Adrenal gland (tissue), 12 donors: ENCODE results near the gene ADGRB3. TPM values are rescaled to one million over a fixed set of nuclear protein-coding genes. Genes with fewer than 3 reads are reported as not detected.

Experiments
- DNase-seq, 7 donors: peaks; one replicate each; pipeline ENCODE4 v3.0.0-alpha.2; 2019 to 2020
- H3K27ac ChIP-seq, 5 donors: fragments of 200-600 bp; sonication (generic) in 4 of 5; 1 replicate in 3 of 5; 2 replicates in 2 of 5; pipeline versions ENCODE4 v1.5.1 to v1.8.0; 2016 to 2020; ENCODE audit warnings: mild to moderate bottlenecking in 1 of 5
- H3K27me3 ChIP-seq: fragments of 200-600 bp; 2 replicates; pipeline ENCODE4 v1.8.0; 2021
- H3K36me3 ChIP-seq, 2 donors: fragments of 200-600 bp; replicated peaks in 1 of 2; 1 replicate in 1 of 2; 2 replicates in 1 of 2; pipeline versions ENCODE4 v1.5.1 to v1.8.0; 2018 to 2022
- H3K4me1 ChIP-seq, 2 donors: fragments of 200-600 bp; replicated peaks in 1 of 2; 1 replicate in 1 of 2; 2 replicates in 1 of 2; pipeline versions ENCODE4 v1.5.1 to v1.8.0; 2018 to 2021
- H3K4me3 ChIP-seq, 4 donors: fragments of 200-600 bp; sonication (generic) in 3 of 4; one replicate each; pipeline ENCODE4 v1.5.1; 2016 to 2018
- H3K9me3 ChIP-seq, 3 donors: fragments of 200-600 bp; sonication (generic) in 1 of 3; replicated peaks in 1 of 3; 1 replicate in 2 of 3; 2 replicates in 1 of 3; pipeline versions ENCODE4 v1.5.1 to v1.8.0; 2016 to 2021
- POLR2A ChIP-seq, 2 donors: fragments of 450-650 bp; IDR thresholded peaks; one replicate each; pipeline ENCODE4 v1.6.1; 2017; ENCODE audit warnings: antibody characterized with exemption in 2 of 2, mild to moderate bottlenecking in 2 of 2, moderate library complexity in 1 of 2
- WGBS, 4 donors: extraction: QIAGEN DNeasy Blood & Tissue Kit in 2 of 4; methylation state at CpG; one replicate each; pipeline versions ENCODE4 v1.1.5 to v1.1.7; 2013 to 2017; 5-methylcytosine and 5-hydroxymethylcytosine counted together
- intact Hi-C, 2 donors: fragments of 100-400 bp; cut with DNase I; formaldehyde crosslinking; loops; one replicate each; pipeline versions ENCODE4 v1.14.1 to v1.15.0; 2022 to 2023
- polyA plus RNA-seq, 3 donors: library from polyadenylated mRNA; stranded (reverse); fragments of 200-250 nt in 2 of 3; fragments of 350-450 nt in 1 of 3; fragmentation: Illumina TruSeq in 1 of 3; extraction: RNeasy Lipid Tissue Mini Kit (QIAGEN cat#74804) in 1 of 3; gene quantifications; one replicate each; pipeline ENCODE4 v1.2.3, GENCODE V29; 2013 to 2014
- total RNA-seq, 9 donors: library from RNA; depleted of rRNA in 4 of 9; stranded (reverse); fragments of >200 nt in 4 of 9; fragments of 120-200 nt in 1 of 9; fragmentation: NEBNext Ultra II Directional in 1 of 9; extraction: Animal tissue kit (Norgen Biotek cat#: 25700) in 1 of 9; gene quantifications; one replicate each; pipeline versions ENCODE4 v1.1.0 to v1.2.4, GENCODE V29; 2013 to 2023
- TF ChIP-seq, protein P1 (sequence below), 6 experiments: fragments of 450-650 bp in 4 of 6; fragments of 200-600 bp in 2 of 6; sonication (generic) in 1 of 6; IDR thresholded peaks; 1 replicate in 5 of 6; 2 replicates in 1 of 6; pipeline versions ENCODE4 v1.5.1 to v1.8.0; 2016 to 2021; ENCODE audit warnings: antibody characterized with exemption in 6 of 6, mild to moderate bottlenecking in 2 of 6, moderate library complexity in 1 of 6
- donor health status: healthy with polysubstance abuse.
- donor health status: Bipolar disorder and iron deficiency.
- donor health status: DM: yes; HTN: yes; CAD: no.
- donor health status: DM: no; HTN: no; CAD: no.
- donor health status: DM: no; HTN: no; CAD: no.
- donor health status: DM: yes; HTN: yes; CAD: no.

Gene ADGRB3
- total and polyA plus RNA-seq, 12 donors, result 1.3 to 9.0 (median 3.1) TPM

DNA sequence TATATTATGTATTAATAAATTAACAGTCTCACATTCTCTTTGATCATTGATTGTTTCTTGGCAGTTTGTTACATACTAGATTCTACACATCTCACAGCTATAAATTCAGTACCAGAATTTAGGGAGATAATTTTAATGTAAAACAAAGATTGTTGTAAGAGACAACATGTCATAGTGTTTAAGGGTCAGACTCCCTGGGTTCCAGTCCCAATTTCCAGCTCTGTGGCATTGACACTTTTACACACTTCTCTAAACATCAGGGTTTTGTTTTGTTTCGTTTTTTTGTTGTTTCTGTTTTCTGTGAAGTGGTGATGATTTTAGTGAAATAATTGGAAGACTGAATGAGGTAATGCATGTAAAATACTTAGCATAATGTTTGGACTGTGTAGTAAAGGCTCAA is 19.9 kb downstream of the ADGRB3 start:
- DNase-seq, result no peak
- Histone ChIP-seq H3K36me3 (no peaks in the 10 kb centered on the region), H3K27me3 (no peaks in the 10 kb centered on the region), H3K9me3 (no peaks in the 10 kb centered on the region), H3K4me1 (peaks cover 4 to 41% of the 10 kb centered on the region in 2 donors), H3K27ac (no peak overlapping the region), H3K4me3 (no peak overlapping the region)
- intact Hi-C loops, result no loop called here
- TF ChIP-seq, protein P1, sequence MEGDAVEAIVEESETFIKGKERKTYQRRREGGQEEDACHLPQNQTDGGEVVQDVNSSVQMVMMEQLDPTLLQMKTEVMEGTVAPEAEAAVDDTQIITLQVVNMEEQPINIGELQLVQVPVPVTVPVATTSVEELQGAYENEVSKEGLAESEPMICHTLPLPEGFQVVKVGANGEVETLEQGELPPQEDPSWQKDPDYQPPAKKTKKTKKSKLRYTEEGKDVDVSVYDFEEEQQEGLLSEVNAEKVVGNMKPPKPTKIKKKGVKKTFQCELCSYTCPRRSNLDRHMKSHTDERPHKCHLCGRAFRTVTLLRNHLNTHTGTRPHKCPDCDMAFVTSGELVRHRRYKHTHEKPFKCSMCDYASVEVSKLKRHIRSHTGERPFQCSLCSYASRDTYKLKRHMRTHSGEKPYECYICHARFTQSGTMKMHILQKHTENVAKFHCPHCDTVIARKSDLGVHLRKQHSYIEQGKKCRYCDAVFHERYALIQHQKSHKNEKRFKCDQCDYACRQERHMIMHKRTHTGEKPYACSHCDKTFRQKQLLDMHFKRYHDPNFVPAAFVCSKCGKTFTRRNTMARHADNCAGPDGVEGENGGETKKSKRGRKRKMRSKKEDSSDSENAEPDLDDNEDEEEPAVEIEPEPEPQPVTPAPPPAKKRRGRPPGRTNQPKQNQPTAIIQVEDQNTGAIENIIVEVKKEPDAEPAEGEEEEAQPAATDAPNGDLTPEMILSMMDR (IDR thresholded peaks at IDR 0.05), result no peak
- no peak for TF ChIP-seq POLR2A (IDR thresholded peaks at IDR 0.05)
- 36 to 60% (median 51%) methylated on average over 1 of the region's 1 CpG for WGBS, 4 donors

DNA sequence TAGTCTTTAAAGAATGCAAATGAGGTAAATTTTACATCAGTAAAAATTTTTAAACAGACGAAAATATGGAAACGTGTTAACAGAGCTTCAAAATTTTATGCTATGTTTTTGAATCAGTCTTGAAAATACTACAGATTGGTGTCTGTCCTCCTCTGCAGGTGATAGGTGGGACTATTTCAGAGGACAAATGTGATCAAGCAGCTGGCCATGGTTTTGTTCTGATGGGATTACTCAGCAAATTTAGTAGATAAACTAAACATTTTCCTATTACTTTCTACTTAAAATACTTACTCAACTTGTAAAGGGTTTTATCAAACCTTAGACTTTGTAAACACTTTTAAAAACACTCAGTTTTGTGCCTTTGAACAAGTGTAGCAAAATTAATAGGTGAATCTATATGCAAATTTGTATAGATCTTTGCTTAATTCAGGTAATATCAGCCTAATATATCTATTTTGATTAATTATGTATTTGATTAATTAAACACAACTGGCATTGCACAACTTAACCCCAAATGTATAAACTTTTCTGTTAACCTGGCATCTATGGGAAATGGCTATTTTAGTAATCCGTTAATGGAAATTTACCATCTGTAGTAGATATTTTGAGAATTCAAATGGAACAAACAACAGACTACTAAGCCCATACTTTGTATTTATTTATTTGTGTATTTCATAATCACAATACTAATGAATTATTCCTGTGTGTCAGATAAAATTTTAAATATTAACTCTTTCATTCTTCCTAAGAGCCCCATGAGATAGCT is 22.5 kb downstream of the ADGRB3 start:
- intact Hi-C loops, result no loop called here

DNA sequence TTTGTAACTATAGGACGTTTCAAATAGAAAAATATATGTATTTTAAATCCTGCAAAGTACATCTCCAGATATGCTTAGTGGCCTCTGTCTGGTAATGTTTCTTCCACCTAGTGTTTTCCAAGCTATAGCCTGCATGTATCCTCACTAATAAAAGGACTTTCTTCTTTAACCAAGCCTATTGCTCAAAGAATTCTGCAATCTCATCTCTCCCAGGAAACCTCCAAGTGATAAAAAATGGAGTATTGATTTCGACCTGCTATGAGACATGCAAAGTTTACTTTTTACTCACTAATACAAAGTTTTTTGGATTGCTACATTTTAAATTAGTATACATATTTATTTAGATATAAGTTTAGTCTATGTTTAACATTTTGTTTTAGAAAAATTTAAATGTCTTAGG is 23.3 kb downstream of the ADGRB3 start:
- Histone ChIP-seq H3K4me3 (no peak overlapping the region), H3K4me1 (peaks cover 0 to 29% of the 10 kb centered on the region in 2 donors), H3K27me3 (no peaks in the 10 kb centered on the region), H3K27ac (no peak overlapping the region), H3K9me3 (no peaks in the 10 kb centered on the region), H3K36me3 (no peaks in the 10 kb centered on the region)
- intact Hi-C loops, result no loop called here
- TF ChIP-seq POLR2A (IDR thresholded peaks at IDR 0.05), result no peak
- TF ChIP-seq, protein P1 (IDR thresholded peaks at IDR 0.05), result no peak
- 56 to 73% (median 60%) methylated on average over 2 of the region's 2 CpGs for WGBS, 4 donors
- no peak for DNase-seq

More for the DNA sequence above, 22.5 kb downstream of the ADGRB3 start:
- TF ChIP-seq, protein P1 (IDR thresholded peaks at IDR 0.05), result no peak
- no peak for TF ChIP-seq POLR2A (IDR thresholded peaks at IDR 0.05)
- no peaks in the 10 kb centered on the region for H3K27me3 ChIP-seq
- peaks cover 0 to 31% of the 10 kb centered on the region in 2 donors for H3K4me1 ChIP-seq
- WGBS, 4 donors, result 52 to 69% (median 66%) methylated on average over 3 of the region's 3 CpGs
- H3K9me3 ChIP-seq, result no peaks in the 10 kb centered on the region
- DNase-seq, result no peak
- no peak overlapping the region for H3K27ac ChIP-seq
- no peaks in the 10 kb centered on the region for H3K36me3 ChIP-seq
- H3K4me3 ChIP-seq, result no peak overlapping the region

DNA sequence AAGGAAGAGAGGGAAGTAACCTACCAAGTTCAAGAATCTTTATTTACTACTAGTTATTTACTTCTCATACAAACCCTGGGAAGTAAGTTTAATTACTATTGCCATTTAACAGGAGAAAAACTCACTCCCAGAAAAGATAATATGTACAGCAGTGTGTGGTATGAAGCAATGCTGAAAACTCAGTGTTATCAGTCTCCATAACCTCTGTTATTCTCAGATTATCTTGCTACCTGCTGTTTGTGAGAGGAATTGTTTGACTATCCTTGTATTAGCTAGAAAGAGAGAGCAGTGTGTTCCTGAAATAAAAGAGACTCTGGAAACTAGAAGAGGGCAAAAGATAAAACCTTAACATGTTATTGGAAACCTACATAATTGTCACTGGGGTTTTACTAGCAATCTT is 38.2 kb downstream of the ADGRB3 start:
- Histone ChIP-seq H3K27me3 (no peaks in the 10 kb centered on the region), H3K4me1 (peaks cover 0 to 4% of the 10 kb centered on the region in 2 donors), H3K36me3 (no peaks in the 10 kb centered on the region), H3K4me3 (no peak overlapping the region), H3K9me3 (no peaks in the 10 kb centered on the region), H3K27ac (no peak overlapping the region)
- no peak for DNase-seq
- intact Hi-C loops, result no loop called here
- TF ChIP-seq POLR2A (IDR thresholded peaks at IDR 0.05), result no peak
- TF ChIP-seq, protein P1 (IDR thresholded peaks at IDR 0.05), result no peak
